ENCODE results near the gene PCGF5. TPM values are rescaled to one million over a fixed set of nuclear protein-coding genes. Genes with fewer than 3 reads are reported as not detected.

The PCGF5 gene
- polyA plus RNA-seq, 1 of the 3 experiments (the other 2 are of a cell fraction), result 14.5 TPM

DNA sequence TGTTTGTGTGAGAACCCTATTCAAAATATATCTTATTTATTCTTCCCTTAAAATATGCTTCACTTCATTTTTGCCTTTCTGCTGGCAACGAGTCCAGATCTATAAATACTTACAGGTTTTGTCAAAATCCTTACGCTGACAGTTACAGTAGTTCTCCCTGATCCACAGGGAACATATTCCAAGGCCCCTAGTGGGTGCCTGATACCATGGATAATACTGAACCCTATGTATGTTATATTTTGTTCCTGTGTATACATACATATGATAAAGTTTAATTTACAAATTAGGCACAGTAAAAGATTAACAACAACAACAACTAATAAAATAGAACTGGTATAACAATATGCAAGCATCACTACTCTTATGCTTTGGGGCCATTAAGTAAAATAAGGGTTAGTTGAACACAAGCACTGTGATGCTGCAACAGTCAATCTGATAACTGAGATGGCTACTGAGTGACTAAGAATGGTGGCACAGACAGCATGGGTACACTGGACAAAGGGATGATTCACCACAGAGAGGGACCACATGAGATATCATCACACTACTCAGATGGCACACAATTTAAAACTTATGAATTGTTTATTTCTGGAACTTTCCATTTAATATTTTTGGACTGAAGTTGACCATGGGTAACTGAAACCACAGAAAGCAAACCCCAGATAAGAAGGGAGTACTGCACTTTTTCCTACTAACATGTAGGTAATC, 29.4 kb upstream of the PCGF5 start:
- Histone ChIP-seq H3K79me2 (ENCODE audit: insufficient read depth) (peaks cover 65% of the 10 kb centered on the region), H3K4me3 (ENCODE audit: low read depth in 2 of 2, low read length in 1 of 2) (0 out of 4 replicates have a peak overlapping the region, but pooled peaks of 1 of the 2 experiments have one; percentile 4), H3K9me3 (no peaks in the 10 kb centered on the region), H3K9ac (peak overlapping the region; percentile 63), H3K27me3 (ENCODE audit: insufficient read depth) (no peaks in the 10 kb centered on the region), H3K36me3 (replicated peaks in 1 of 2; ENCODE audit: control insufficient read depth in 1 of 2, insufficient read depth in 2 of 2, low read length in 1 of 2) (no peaks in the 10 kb centered on the region), H3K9me2 (no peaks in the 10 kb centered on the region), H3K4me1 (ENCODE audit: control insufficient read depth in 1 of 2, insufficient read depth in 2 of 2, low read depth in 1 of 2, low read length in 1 of 2) (peaks cover 0 to 17% of the 10 kb centered on the region in 2 experiments; a peak in 2 of 4 replicates), H3K4me2 (peak overlapping the region; percentile 64), H4K20me1 (ENCODE audit: insufficient read depth) (no peaks in the 10 kb centered on the region), H3F3A (replicated peaks; ENCODE audit: insufficient read depth) (peaks cover 34% of the 10 kb centered on the region), H3K27ac (ENCODE audit: low read depth in 2 of 2, low read length in 1 of 2) (peak overlapping the region in 1 of 2 experiments; percentile 98; a peak in 3 of 4 replicates), H2AFZ (ENCODE audit: low read depth) (no peak overlapping the region)
- ChIA-PET POLR2A (no interaction called here), CTCF (no interaction called here)
- 78% methylated on average over 2 of the region's 2 CpGs for WGBS (ENCODE audit: low lambda C conversion rate)
- no peak for DNase-seq
- TF ChIP-seq, protein P1, sequence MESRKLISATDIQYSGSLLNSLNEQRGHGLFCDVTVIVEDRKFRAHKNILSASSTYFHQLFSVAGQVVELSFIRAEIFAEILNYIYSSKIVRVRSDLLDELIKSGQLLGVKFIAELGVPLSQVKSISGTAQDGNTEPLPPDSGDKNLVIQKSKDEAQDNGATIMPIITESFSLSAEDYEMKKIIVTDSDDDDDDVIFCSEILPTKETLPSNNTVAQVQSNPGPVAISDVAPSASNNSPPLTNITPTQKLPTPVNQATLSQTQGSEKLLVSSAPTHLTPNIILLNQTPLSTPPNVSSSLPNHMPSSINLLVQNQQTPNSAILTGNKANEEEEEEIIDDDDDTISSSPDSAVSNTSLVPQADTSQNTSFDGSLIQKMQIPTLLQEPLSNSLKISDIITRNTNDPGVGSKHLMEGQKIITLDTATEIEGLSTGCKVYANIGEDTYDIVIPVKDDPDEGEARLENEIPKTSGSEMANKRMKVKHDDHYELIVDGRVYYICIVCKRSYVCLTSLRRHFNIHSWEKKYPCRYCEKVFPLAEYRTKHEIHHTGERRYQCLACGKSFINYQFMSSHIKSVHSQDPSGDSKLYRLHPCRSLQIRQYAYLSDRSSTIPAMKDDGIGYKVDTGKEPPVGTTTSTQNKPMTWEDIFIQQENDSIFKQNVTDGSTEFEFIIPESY (IDR thresholded peaks at IDR 0.05; ENCODE audit: borderline replicate concordance, low read depth), result 0 out of 2 replicates have a peak, but pooled peaks have one; percentile 26
- no peak for TF ChIP-seq MXI1 (IDR thresholded peaks at IDR 0.05; ENCODE audit: low read depth, low read length)
- TF ChIP-seq YY1 (IDR thresholded peaks at IDR 0.05; ENCODE audit: low read depth), result peak; percentile 40; the same call in 1 of the 2 replicates
- peak in 1 of 2 experiments; percentile 68; a peak in 2 of 4 replicates for TF ChIP-seq EP300 (IDR thresholded peaks at IDR 0.05; ENCODE audit: borderline replicate concordance in 1 of 2, low read depth in 1 of 2, low read length in 1 of 2)
- TF ChIP-seq, protein P2, sequence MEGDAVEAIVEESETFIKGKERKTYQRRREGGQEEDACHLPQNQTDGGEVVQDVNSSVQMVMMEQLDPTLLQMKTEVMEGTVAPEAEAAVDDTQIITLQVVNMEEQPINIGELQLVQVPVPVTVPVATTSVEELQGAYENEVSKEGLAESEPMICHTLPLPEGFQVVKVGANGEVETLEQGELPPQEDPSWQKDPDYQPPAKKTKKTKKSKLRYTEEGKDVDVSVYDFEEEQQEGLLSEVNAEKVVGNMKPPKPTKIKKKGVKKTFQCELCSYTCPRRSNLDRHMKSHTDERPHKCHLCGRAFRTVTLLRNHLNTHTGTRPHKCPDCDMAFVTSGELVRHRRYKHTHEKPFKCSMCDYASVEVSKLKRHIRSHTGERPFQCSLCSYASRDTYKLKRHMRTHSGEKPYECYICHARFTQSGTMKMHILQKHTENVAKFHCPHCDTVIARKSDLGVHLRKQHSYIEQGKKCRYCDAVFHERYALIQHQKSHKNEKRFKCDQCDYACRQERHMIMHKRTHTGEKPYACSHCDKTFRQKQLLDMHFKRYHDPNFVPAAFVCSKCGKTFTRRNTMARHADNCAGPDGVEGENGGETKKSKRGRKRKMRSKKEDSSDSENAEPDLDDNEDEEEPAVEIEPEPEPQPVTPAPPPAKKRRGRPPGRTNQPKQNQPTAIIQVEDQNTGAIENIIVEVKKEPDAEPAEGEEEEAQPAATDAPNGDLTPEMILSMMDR (IDR thresholded peaks at IDR 0.05), result peak; percentile 18; the same call in 1 of the 2 replicates
- TF ChIP-seq JUND (IDR thresholded peaks at IDR 0.05), result peak; percentile 84
- no peak for TF ChIP-seq RAD21 (IDR thresholded peaks at IDR 0.05; ENCODE audit: low read length)
- TF ChIP-seq, protein P3, sequence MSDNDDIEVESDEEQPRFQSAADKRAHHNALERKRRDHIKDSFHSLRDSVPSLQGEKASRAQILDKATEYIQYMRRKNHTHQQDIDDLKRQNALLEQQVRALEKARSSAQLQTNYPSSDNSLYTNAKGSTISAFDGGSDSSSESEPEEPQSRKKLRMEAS (IDR thresholded peaks at IDR 0.05; ENCODE audit: low read depth), result peak; percentile 54; the same call in 1 of the 2 replicates
- TF ChIP-seq FOSL2 (IDR thresholded peaks at IDR 0.05; ENCODE audit: borderline replicate concordance, low read depth), result peak; percentile 79
- no peak for TF ChIP-seq EZH2phosphoT487 (IDR thresholded peaks at IDR 0.05; ENCODE audit: borderline replicate concordance, low read depth)
- TF ChIP-seq POLR2AphosphoS5 (IDR thresholded peaks at IDR 0.05; ENCODE audit: low read depth, low read length), result peak; percentile 57; the same call in 1 of the 2 replicates
- TF ChIP-seq NRF1 (IDR thresholded peaks at IDR 0.05; ENCODE audit: low read depth, low read length), result no peak
- no peak for TF ChIP-seq TAF1 (IDR thresholded peaks at IDR 0.05; ENCODE audit: borderline replicate concordance, low read depth, low read length)
- no peak for TF ChIP-seq CHD2 (IDR thresholded peaks at IDR 0.05; ENCODE audit: low read length, partially characterized antibody)
- TF ChIP-seq TCF12 (IDR thresholded peaks at IDR 0.05), result no peak; the same call in none of the 2 replicates
- TF ChIP-seq, protein P4, sequence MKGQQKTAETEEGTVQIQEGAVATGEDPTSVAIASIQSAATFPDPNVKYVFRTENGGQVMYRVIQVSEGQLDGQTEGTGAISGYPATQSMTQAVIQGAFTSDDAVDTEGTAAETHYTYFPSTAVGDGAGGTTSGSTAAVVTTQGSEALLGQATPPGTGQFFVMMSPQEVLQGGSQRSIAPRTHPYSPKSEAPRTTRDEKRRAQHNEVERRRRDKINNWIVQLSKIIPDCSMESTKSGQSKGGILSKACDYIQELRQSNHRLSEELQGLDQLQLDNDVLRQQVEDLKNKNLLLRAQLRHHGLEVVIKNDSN (IDR thresholded peaks at IDR 0.05; ENCODE audit: borderline replicate concordance, low read depth), result no peak
- TF ChIP-seq, protein P5, sequence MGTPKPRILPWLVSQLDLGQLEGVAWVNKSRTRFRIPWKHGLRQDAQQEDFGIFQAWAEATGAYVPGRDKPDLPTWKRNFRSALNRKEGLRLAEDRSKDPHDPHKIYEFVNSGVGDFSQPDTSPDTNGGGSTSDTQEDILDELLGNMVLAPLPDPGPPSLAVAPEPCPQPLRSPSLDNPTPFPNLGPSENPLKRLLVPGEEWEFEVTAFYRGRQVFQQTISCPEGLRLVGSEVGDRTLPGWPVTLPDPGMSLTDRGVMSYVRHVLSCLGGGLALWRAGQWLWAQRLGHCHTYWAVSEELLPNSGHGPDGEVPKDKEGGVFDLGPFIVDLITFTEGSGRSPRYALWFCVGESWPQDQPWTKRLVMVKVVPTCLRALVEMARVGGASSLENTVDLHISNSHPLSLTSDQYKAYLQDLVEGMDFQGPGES (IDR thresholded peaks at IDR 0.05; ENCODE audit: low read depth, low read length), result no peak
- TF ChIP-seq FOXJ3 (CRISPR knock-in tag; IDR thresholded peaks at IDR 0.05), result no peak
- TF ChIP-seq, protein P6, sequence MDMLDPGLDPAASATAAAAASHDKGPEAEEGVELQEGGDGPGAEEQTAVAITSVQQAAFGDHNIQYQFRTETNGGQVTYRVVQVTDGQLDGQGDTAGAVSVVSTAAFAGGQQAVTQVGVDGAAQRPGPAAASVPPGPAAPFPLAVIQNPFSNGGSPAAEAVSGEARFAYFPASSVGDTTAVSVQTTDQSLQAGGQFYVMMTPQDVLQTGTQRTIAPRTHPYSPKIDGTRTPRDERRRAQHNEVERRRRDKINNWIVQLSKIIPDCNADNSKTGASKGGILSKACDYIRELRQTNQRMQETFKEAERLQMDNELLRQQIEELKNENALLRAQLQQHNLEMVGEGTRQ (IDR thresholded peaks at IDR 0.05; ENCODE audit: borderline replicate concordance, low read depth, low read length), result no peak
- TF ChIP-seq MEF2A (IDR thresholded peaks at IDR 0.05; ENCODE audit: borderline replicate concordance, low read depth), result peak; percentile 70; the same call in 1 of the 2 replicates
- TF ChIP-seq, protein P7, sequence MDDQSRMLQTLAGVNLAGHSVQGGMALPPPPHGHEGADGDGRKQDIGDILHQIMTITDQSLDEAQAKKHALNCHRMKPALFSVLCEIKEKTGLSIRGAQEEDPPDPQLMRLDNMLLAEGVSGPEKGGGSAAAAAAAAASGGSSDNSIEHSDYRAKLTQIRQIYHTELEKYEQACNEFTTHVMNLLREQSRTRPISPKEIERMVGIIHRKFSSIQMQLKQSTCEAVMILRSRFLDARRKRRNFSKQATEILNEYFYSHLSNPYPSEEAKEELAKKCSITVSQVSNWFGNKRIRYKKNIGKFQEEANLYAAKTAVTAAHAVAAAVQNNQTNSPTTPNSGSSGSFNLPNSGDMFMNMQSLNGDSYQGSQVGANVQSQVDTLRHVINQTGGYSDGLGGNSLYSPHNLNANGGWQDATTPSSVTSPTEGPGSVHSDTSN (IDR thresholded peaks at IDR 0.05), result peak; percentile 77
- TF ChIP-seq RFX5 (IDR thresholded peaks at IDR 0.05; ENCODE audit: low read length), result no peak
- TF ChIP-seq NFIC (IDR thresholded peaks at IDR 0.05; ENCODE audit: borderline replicate concordance), result peak; percentile 63; the same call in 1 of the 2 replicates
- 0 out of 2 replicates have a peak, but pooled peaks have one; percentile 45 for TF ChIP-seq FOXM1 (IDR thresholded peaks at IDR 0.05; ENCODE audit: low read depth)
- no peak for TF ChIP-seq SIN3A (IDR thresholded peaks at IDR 0.05; ENCODE audit: borderline replicate concordance, low read depth, low read length)
